Measurements from ENCODE around the gene SARS1.
"Not testable (repeated sequence)": the region's sequence is repeated elsewhere in the genome, so short reads cannot be mapped to it uniquely, and the experiment has no call there.

Gene SARS1

GRCh38 chr1:109279615-109280278 lies 66.0 kb downstream of the SARS1 start:
- no peak for DNase-seq

- DNase-seq, result no peak
These were observed 67.1 kb downstream of the SARS1 start for GRCh38 chr1:109280862-109281261.

GRCh38 chr1:109281680-109282496 lies 68.2 kb downstream of the SARS1 start:
- no peak for DNase-seq

GRCh38 chr1:109282497-109282951 lies 68.8 kb downstream of the SARS1 start:
- DNase-seq, result no peak

GRCh38 chr1:109282952-109283747 lies 69.4 kb downstream of the SARS1 start, which contains the start of gene PSRC1:
PSRC1 (minus strand) TSS chr1:109283145.
- DNase-seq, result peak; percentile 93 to 94

- DNase-seq, result no peak
These were observed 70.3 kb downstream of the SARS1 start for GRCh38 chr1:109283748-109284600.

- not testable (repeated sequence) for DNase-seq
These were observed 73.0 kb downstream of the SARS1 start for GRCh38 chr1:109286762-109287161.
